T1000 (cell line): ENCODE results near the gene NTSR2.

Experiments used
- DNase-seq: peaks from one replicate; lab custom pipeline; 2025; ENCODE audit warnings: mixed read lengths; lab: John Stamatoyannopoulos, UW

Gene NTSR2

DNA sequence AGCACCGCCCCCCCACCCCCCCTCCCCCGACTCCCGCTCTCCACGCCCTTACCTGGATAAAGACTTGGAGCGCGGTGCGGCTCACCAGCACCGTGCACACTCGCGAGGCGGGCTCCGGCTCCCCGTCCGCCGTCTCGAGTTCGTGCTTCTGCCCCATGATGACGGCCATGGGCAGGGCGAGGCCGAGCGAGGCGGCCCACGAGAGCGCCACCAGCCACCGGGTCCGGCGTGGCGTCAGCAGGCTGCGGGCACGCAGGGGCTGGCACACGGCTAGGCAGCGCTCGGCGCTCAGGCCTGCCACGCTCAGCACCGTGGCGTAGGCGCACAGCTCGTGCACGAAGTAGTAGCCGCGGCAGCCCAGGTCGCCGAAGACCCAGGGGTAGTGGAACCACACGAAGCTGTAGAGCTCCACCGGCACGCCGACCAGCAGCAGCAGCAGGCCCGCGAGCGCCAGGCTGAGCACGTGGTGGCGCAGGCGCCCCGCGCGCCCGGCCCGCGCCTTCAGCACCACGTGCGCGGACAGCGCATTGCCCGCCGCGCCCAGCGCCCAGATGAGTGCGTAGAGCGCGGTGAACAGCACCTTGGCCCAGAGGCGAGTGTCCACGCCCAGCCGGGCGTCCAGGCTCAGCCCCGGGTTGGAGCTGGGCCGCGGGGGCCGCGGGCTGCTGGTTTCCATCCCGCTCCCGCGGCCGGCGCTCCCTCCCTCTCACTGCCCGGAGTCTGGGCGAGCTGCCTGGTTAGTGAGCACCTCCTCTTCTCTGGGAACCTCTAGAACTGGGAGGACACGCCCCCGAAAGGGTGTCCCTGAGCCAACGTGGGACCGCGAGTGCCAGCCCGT, at the start of gene NTSR2:
Gene NTSR2 (minus strand): TSS at position 742 of the 838 bp plus-strand sequence. CDS start 66 bp downstream, at position 676.
- DNase-seq = no peak

DNA sequence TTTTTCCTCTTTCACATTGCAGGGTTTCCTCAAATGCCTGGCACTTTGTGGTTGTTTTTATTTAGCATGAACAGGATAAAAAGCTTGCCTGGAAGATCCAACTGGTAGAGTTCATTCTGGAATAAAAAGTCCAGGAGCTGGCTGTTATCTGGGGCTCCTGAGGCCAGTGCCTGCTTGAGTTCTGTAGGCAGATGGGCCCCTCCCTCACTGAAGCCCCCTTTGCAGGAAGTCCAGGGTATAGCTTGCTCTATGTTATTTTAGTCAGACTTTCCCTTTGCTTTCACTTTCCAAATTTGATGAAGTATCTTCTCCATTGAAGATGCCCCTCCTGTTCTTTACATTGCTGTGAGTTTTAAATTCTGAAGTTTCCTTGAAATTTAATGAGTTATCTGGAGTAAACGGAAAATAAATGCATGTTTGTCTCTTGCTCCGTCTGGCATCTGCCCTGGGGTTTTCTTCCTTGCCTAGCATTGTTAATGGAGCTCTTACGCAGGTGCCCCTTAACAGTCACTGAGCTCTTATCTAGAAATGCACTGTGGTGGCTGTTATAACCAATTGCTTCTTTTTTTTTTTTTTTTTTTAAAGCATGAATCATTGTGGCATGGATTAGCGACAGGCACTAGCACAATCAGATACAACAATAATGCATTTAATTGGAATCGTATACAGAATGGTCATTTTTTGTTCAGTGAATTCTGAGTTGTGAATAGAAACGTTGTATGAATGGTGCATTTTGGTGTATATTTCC, 49.4 kb upstream of the NTSR2 start:
- DNase-seq = no peak

GRCh38 chr2:11718606-11719005, 48.6 kb upstream of the NTSR2 start:
- no peak for DNase-seq

- DNase-seq = no peak
These were observed 47.6 kb upstream of the NTSR2 start for GRCh38 chr2:11717623-11718022.

GRCh38 chr2:11716689-11717321, 46.8 kb upstream of the NTSR2 start:
- no peak for DNase-seq

DNA sequence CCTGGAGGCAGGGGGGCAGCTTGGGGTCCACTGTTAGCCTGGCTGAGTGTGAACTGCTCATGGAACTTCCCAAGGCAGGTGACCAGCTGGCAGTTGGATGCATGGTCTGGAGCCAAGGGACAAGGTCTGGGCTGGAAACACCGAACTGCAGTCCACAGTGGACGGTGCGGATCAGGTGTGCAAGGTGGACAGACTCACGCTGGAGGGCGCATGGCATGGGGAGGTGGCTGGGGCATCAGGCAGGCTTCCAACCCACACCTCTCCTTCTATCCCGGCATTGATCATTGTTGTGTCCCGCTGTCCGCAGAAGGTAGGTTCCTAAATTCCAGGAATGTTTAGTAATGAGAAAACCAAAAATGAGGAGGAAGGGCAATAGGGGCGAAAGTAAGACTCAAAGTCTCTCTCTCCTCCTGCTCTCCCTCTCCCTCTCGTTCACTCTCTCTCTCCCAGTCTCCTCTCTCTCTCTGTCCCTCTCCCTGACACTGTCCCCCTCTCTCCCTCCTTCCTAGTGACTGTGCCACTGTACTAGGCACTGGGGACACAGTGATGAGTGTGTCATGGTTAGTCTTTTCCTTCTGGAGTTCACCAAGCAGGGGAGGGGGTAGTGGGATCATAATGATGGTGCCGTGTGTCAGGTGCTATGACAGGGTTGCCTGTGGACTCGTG, 46.1 kb upstream of the NTSR2 start:
- no peak for DNase-seq

GRCh38 chr2:11713815-11714214, 43.8 kb upstream of the NTSR2 start:
- no peak for DNase-seq

DNA sequence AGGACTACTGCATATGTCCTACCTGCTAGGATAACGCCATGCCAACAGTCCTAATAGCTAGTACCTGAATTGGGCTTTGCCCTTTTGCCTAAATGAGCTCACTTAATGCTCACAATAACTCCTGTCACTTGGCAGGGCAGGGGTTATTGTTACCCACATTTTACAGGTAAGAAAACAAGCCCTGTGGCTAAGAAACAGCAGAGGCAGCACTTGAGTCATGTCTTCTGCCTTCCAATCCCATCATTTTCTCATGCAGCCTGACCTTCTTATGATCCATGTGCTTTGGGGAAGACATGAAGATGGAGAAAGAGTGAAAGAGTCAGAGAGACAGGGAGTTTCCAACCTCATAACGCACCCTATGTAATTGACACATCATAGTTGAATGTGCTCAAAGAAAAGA, 42.9 kb upstream of the NTSR2 start:
- DNase-seq = no peak

DNA sequence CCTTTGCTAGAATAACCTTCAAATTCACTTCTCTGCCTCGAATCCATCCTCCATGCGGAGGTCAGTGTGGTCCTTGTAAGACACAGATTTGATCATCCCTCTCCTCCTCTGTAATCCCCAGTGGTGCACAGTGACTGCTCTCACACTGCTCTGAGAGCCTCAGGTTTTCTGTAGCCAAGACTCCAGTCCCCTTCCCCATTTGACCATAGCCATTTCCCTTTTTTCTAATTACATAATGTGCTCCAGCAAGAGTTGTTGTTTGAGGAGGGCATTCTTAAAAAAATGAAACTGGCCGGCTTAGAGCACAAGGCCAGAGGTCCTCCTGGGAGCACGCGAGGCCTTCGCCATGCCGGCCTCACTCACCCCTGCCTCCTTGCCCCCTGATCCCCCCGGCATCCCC, 41.8 kb upstream of the NTSR2 start:
- no peak for DNase-seq

DNA sequence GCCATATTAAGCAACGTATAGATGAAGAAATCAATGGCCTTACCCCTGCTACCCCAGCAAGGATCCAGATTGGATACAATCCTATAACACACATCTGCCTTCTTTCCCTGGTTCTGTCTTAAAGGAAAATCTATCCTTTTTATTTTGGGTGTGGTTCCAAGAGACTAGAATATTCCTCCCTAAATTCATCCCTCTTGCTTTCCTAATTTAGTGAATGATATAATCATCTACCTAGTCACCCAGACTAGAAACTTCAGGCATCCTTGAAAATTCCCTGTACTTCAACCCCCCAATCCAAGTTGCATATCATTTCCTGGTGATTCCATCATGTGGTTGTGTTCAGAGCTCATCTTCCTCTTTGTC, 41.3 kb upstream of the NTSR2 start:
- no peak for DNase-seq

DNA sequence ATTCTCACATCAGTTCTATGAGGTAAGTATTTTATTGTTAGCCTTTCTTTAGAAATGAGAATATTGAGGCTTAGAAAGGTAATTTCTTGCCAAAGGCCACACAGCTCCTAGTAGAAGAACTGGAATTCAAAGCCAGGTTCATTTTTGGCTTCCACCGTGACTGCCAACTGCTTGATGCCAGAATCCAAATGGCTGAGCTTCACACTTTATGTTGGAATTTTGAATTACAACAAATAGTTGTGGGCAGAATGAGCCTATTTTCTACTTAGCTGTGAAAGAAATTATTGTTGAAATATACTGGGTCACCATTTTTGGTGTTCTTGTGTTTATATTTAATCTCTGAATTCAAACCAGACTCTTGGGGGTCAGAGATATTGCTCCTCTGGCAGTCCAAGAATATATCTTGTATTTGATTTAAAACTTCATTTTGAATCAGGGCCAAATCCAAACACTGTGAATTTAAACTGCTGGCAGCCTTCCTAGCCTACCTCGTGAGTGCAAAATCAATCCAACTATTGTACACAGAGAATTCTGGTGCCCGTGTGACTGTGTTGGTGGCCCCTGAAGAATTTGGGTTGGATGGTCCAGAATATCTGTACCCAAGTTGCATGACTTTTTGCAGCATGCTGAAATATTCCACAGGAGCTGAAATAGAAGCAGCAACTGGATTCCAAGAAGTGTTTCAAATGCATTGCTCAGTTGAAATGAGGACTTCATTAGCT, 40.8 kb upstream of the NTSR2 start:
- DNase-seq = no peak

GRCh38 chr2:11710210-11710609, 40.2 kb upstream of the NTSR2 start:
- DNase-seq = no peak

- no peak for DNase-seq
These were observed 39.3 kb upstream of the NTSR2 start for GRCh38 chr2:11709293-11709692.

GRCh38 chr2:11708106-11708505, 38.1 kb upstream of the NTSR2 start:
- DNase-seq = no peak

- no peak for DNase-seq
These were observed 35.7 kb upstream of the NTSR2 start for GRCh38 chr2:11705711-11706110.

- DNase-seq = no peak
These were observed 35.1 kb upstream of the NTSR2 start for GRCh38 chr2:11705063-11705462.

GRCh38 chr2:11703700-11704099, 33.7 kb upstream of the NTSR2 start:
- DNase-seq = no peak

DNA sequence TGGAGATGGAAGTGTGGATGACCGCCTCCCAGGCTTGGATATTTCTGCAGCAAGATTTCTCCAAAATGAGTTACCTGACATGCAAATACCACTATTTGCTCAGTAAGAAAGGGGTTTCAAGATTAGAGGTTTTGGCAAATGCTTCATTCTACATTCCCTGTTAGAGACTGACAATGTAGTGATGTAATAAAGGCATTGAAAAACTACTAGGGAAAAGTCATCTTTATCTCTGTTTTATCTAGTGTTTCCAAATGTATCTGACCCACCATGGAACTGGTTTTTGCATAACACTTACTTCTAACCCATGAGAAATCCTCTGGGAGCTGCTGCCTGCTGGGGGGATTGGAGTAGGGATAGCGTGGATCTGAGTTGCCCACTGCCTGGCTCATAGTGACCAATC, 33.0 kb upstream of the NTSR2 start:
- no peak for DNase-seq

DNA sequence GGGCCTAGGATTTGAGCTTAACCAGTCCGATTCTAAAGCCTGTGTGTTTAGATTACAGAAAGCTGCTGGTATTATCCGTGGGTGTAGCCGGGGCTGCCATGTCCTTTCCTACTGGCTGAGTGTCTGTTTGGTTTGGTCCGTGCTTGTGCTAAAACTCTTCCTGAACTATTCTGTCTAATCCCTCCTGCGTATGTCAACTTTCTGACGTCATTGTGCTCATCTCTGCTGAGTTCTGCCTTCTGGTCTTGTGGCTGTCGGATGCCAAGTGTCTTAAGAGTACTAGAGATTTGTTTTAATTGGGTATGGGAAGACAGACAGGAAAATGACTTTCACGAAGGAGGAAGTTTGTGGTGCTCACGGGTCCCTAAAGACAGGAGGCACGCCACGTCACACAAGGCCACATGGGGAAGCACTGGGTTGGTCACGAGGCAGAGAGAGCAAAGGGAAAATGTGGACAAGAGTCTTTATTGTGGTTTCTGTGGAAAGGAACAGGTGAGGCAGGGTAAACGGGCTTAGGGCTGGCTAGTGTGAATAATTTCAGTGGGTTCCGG, 31.8 kb upstream of the NTSR2 start:
- no peak for DNase-seq

GRCh38 chr2:11701206-11701605, 31.2 kb upstream of the NTSR2 start:
- DNase-seq = no peak
